Right kidney (tissue), 1 donor: Measurements from ENCODE around the gene NME3.
A peak's percentile ranks its signal among the peaks of the same experiment; 100 is the strongest.

Experiments
- DNase-seq: peaks from one replicate; pipeline ENCODE4 v3.0.0-alpha.2; 2016

The NME3 gene

DNA sequence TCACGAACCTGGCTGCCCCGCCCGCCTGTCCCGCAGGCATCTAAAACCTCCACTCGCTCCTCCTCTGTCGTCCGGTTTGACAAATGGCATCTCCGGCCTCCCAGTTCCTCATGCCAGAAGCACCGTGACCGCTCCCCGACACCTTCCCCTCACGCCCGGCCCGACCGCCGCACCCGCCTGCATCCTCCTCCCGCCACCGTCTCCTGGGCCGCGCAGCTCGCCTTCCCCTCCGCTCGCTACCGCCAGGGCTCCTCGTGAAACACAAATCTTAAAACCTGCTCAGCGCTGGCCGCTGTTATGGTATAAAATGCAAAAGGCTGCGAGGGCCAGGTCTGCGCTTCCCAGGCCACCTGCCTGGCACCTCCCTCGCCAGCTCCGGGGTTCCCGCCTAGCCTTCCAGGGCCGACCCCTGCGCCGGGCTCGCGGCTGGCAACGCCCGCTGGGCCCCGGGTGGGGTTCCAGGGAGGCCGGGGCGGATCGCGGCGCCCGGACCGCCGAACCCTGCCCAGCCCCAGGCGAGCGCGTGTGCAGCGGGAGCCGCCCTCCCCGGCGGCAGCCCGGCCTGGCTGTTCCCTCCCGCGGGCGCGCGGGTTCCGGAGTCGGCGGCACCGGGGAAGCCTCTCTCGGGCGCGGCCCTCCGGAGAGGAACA, 10.5 kb upstream of the NME3 start:
- peak; percentile 61 for DNase-seq

DNA sequence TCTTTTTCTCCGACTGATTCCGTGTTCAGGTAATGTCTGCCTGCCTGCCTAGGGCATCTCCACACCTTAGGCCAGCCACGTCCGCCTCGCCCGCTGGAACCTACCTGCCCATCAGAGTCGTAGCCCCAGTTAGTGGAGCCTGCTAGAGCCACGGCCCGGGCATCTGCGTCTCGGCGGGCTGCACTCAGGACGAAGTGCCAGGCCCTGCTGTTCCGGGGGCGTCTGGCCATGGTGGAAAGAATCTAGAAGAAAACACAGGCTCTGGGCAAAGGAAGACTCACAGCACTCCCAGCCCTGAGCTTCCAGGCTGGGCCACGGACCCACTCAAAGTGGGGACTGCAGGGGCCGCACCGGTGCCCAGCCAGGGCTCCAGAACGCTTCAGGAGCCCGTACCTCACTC, 9.9 kb upstream of the NME3 start:
- no peak for DNase-seq

GRCh38 chr16:1780677-1781072, 9.3 kb upstream of the NME3 start:
- no peak for DNase-seq

DNA sequence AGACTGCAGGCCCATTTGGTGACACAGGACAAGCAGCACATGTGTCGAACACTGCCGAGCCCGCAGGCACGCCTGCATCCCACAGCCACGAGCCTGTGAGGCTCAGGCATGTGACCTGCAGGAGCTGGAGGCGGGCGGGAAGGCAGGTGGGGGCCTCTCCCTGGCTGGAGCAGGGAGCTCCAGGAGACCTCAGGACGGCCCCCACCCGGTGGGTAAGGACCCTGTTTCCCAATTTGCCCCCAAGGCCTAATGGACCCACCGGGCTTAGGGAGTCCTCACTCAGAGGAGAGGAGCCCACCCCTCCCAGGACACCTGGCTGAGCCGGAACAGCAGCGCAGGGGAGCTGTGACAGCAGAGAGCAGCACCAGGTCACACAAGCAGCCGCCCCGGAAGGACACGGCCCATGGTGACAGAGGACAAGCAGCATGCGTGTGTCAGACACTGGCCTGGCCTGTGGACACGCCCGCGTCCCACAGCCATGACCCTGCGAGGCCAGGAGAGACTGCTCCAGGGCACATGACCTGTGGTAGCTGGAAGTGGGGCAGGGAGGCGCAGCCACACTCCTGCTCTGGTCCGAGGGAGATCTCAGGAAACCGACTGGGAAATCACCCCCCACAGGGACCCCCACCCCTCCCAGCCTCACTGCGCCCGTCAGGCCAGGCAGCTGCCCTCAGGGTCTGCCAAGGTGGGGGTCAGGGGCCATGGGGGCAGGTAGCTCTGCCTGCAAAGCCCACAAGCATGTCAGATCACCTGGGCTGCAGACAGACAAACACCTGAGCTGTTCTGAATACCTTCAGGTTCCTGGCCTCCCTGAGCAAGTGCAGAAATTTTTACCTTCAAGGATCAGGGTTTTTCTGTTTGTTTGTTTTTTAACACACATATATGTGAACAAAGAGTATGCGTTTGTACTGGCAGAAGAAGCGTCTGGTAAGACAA, 8.7 kb upstream of the NME3 start:
- no peak for DNase-seq

DNA sequence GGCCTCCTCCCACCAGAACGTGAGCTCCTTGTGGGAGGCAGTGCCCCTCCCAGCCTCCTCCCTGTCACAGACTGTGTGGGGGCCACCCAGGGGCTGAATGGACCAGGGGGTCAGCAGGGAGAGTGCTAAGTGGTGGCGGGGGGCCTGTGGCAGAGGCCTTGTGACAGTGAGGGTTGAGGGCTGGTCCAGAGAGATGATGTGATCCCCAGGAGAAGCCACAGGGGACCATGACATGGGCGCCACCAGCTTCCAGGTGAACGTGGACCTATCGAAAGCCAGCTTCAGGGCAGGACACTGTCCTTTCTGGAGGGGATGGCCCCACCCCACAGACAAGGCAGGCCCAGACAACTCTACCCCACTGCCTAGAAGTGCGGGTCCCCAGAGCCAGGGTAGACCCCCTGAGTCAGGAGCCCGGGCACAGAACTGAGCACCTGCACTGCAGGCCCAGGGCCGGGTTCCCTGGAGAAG, 7.9 kb upstream of the NME3 start:
- no peak for DNase-seq

DNA sequence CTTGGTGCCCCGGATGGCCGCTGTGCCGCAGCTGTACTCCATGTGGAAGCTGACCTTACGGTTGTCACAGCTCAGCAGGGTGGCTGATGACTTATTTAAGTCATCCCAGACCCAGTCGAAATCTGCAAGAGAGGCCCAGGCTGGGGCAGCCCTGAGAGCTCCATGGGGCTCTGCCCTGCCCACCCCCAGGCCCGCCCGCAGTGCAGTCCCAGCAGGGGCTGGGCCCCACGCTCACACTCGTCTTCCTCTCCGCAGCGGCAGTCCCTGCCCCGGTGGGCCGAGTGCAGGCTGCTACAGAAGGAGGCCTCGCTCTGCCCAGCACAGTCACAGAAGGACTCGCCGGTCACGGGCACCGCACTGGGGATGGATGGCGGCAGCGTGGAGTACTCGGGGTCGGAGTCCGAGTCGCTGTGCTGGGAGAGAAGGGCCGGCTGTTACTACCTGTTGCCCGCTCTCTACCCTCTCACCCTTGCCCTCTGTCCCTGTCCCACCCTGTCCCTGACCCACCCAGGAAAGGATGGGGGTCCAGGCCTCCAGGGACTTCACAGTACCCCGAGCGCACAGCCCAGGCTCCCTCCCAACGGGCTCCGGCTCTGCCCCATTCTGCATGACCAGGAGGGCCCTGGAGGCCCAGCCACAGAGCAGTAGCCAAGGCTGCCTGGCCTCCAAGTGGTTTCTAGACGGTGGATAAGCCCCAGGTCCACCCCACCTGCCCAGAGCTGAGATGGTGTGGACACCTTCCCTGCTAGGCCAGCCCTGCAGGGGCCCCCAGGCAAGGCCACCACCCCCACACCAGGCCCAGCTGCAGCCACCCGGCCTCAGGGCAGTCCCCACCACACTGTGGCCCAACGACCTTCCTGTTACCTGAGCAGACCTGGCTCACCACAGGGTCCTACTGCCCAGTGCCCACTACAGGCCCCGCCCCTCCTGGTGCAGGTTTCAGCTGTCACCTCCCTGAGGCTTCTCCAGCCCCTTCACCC, 7.1 kb upstream of the NME3 start:
- DNase-seq, result no peak

DNA sequence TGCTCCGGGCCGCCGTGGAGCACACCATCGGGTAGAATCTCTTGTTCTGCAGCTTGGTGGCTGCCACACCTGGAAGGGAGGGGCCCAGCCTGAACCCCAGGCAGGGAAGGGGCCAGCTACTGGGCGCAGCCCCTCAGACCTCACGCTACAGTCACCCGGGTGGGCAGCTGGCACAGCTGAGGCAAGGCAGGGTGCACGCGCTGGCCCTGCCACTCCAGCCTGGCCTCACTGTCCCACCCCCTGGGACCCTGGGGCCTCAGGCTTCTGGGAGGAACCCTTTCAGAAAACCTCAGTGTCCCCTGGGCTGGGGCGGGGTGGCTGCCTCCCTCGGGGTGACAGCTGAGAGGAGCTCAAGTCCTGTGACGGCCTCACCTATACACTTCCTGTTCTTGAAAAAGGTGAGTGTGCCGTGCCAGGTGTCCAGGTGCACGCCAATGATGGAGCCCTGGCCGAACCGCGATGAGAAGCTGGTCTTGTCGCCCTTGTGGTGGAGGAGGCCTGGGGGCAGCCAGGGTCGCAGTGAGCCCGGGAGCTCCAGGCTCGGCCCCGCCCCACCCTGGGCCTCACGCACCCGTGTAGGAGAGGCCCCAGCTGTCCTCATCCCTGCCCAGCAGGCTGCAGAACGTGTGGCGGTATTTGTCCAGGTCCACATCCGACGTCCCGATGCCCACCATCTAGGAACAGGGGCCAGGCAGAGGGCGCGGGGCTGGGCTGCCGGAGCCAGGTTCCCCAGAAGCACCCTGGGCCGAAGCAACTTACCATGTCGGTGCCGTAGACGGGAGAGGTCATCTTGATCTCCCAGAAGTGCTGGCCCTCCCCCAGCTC, 6.2 kb upstream of the NME3 start:
- no peak for DNase-seq

- no peak for DNase-seq
Measured at GRCh38 chr16:1776991-1777374, 5.6 kb upstream of the NME3 start.

DNA sequence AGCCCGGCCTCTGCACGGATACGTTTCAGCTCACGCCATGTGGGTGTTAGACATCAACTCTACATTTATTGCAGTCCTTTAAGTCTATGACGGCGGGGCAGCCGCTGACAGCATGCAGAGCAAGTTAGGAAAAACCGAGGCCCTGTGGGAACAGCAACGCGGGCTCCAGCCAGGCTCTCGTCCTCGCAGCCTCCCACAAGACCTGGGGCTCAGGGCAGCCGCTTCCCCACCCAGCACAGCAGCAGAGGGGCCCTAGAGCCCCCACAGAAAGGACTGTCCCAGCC, 5.3 kb upstream of the NME3 start:
- DNase-seq, result no peak

GRCh38 chr16:1775846-1776671, 4.7 kb upstream of the NME3 start:
- DNase-seq, result no peak

- no peak for DNase-seq
Measured at GRCh38 chr16:1775006-1775845, 3.9 kb upstream of the NME3 start.

GRCh38 chr16:1774448-1774780, 3.1 kb upstream of the NME3 start:
- no peak for DNase-seq

DNA sequence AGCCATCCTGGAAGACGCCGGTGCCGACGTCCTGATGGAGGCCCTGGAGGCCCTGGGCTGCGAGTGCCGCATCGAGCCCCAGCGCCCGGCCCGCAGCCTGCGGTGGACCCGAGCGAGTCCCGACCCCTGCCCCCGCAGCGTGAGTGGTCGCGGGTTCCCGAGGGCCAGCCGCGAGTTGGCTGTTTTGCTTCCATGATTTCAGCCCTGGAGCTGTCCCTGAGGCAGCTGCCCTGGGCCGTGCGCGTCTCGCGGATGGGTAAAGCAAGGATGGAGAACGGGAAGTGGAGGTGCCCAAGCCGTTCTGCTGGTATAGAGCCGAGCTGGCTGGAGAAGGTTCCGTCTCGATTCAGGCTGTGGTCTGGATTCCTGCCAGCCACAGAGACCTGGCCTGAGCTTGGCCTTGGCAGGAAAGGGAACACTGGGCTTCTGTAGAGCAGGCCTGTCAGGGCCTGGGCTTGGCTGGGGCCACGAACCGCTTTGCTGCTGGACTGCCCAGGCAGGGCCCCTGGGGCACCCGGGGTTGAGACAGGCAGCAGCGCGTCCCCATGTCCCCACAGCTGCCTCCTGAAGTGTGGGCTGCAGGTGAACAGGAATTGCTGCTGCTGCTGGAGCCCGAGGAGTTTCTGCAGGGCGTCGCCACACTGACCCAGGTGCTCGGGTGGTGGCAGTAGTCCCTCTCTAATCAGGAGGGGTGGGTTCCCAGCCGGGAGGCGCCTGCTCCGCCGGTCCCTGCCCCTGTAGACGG, 2.5 kb upstream of the NME3 start:
- no peak for DNase-seq

DNA sequence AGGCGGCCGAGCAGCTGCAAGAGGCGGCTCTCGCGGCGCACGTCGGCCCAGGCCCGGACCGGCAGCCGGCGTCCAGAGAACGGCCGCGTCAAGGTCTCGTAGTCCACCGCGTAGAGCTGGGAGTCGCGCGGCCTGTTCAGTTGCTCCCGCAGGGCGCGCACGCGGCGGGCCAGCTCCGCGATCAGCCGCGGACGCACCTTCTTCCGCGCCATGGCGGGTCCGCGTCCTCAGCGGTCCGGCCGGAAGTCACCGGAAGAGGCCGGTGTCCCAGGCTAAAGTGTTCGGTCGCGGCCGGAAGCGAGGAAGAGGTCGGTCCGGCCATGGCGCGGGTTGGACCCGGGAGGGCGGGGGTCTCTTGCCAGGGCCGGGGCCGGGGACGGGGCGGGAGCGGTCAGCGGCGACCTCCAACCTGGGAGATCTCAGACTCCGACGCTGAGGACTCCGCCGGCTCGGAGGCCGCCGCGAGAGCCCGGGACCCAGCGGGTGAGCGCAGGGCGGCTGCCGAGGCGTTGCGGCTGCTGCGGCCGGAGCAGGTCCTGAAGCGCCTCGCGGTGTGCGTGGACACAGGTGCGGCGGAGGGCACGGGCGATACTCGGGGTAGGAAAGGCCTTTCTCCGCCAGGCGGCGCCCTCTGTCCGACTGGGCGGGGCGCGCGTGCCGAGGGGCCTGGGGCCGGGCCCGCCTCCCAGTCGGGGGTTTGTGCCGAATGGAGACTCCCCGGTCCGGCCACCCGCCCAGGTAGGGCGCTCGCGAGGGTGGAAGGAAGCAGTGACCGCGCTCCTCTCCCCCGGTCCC, 1.8 kb upstream of the NME3 start, which contains the start of gene MRPS34:
TSS of gene MRPS34 (minus strand) at position 227 of the 795 bp plus-strand sequence. CDS start at position 212, 15 bp downstream.
- DNase-seq, result peak; percentile 87

- peak; percentile 41 for DNase-seq
Measured at GRCh38 chr16:1772362-1772907, 1.1 kb upstream of the NME3 start, which contains the start of gene EME2. TSS of gene EME2 (plus strand) at chr16:1772810. CDS start at chr16:1773228, 418 bp downstream.

DNA sequence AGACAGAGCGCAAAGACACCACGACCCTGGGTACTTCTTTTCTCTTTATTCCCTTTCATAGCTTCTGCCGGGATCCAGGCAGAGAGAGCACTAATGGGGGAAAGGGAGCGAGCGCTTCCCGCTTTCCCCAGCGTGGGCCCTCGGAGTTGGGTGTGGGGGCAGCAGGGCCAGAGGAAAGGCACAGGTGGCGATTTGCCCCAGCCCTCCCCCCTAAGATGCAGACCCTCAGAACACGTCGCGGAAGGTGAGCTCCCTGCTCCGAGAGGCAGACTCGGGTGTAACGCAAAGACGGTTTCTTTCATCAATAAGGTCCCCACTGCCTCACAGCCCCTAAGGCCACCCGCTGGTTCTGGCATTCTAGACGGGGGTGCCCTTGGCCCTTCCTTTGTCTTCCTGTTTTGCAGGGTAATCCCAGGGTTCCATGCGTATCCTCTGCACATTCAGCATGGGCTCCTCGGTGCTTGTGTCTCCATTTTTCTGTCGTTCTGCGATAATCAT, 570 bp upstream of the NME3 start:
- DNase-seq, result peak; percentile 41

GRCh38 chr16:1770328-1771187, 785 bp downstream of the NME3 start:
- DNase-seq, result peak; percentile 51
